Activated T-cell treated with anti-CD3 and anti-CD28 coated beads, Interleukin-2, amount 50 U/mL, for 24 hours (primary cell): Measurements from ENCODE around the gene CASP12.
"Not testable (repeated sequence)": the region's sequence is repeated elsewhere in the genome, so short reads cannot be mapped to it uniquely, and the experiment has no call there.

Experiments used
- DNase-seq: peaks from one replicate; pipeline ENCODE4 v3.0.0-alpha.2; 2020
- H3K27ac Mint-ChIP-seq: 2 replicates; pipeline ENCODE4 v1.8.0; 2020; ENCODE audit warnings: mild to moderate bottlenecking, mixed read lengths
- H3K27me3 Mint-ChIP-seq: 2 replicates; pipeline ENCODE4 v1.8.0; 2020; ENCODE audit warnings: mixed read lengths
- H3K36me3 Mint-ChIP-seq: 2 replicates; pipeline ENCODE4 v1.8.0; 2020; ENCODE audit warnings: low read depth, mixed read lengths
- H3K4me1 Mint-ChIP-seq: 2 replicates; pipeline ENCODE4 v1.8.0; 2020; ENCODE audit warnings: low read depth, mixed read lengths
- H3K4me3 Mint-ChIP-seq: 2 replicates; pipeline ENCODE4 v1.8.0; 2020; ENCODE audit warnings: mild to moderate bottlenecking, moderate library complexity, mixed read lengths
- H3K9me3 Mint-ChIP-seq: 2 replicates; pipeline ENCODE4 v1.8.0; 2020; ENCODE audit warnings: mixed read lengths

The CASP12 gene

DNA sequence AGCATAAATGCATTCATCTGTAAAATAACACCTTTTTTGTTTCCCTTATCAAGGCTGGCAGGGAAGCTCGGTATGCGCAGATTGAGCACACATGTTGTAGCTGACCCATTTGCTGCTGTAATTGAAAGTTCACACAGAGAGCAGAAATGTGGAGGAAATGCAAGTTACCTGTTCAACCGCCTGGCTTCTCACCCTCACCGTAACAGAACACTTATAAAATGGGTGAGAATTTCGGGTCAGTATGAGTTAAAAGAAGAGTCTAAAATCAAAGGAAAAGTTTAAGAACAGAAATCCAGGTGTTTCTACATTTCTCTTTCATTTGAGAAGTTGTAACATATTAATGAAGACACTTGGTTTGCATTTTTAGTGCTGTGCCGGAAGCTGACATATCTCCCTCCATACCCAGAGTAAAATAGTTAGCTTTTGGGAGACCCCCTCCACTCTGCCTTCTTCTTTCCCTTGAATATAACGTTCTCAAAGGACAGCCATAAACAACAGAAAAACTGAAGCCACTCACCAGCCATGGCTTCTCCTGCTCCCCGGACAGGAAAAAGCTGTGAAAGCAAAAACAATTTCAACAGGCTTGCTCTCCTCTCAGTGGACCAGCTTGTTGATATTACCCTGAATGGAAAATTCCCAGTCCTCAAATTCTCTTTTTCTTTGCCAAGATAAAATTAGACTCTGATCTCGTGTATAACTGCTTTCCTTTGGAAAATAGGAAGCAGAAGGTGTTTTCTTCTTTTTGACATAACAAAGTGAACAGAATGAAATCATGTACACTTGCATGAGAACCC is at the start of gene CASP12:
CASP12 (minus strand) TSS at position 570 of the 794 bp plus-strand sequence.
- Mint-ChIP-seq H3K27ac (peak within 1 kb of the TSS; percentile 56), H3K9me3 (peaks cover 3% of the 10 kb centered on the region), H3K4me1 (peaks cover 25% of the 10 kb centered on the region), H3K27me3 (no peaks in the 10 kb centered on the region), H3K4me3 (peak within 1 kb of the TSS; percentile 45), H3K36me3 (peaks cover 7% of the 10 kb centered on the region)
- DNase-seq = no peak

GRCh38 chr11:104946907-104947306 is 48.6 kb upstream of the CASP12 start:
- H3K27me3 Mint-ChIP-seq = no peaks in the 10 kb centered on the region
- H3K9me3 Mint-ChIP-seq = no peaks in the 10 kb centered on the region
- H3K4me1 Mint-ChIP-seq = peaks cover 9% of the 10 kb centered on the region
- no peak overlapping the region for H3K27ac Mint-ChIP-seq
- peaks cover 93% of the 10 kb centered on the region for H3K36me3 Mint-ChIP-seq
- no peak overlapping the region for H3K4me3 Mint-ChIP-seq
- no peak for DNase-seq

- Mint-ChIP-seq H3K36me3 (peaks cover 70% of the 10 kb centered on the region), H3K9me3 (no peaks in the 10 kb centered on the region), H3K4me3 (no peak overlapping the region), H3K27me3 (no peaks in the 10 kb centered on the region), H3K4me1 (peaks cover 9% of the 10 kb centered on the region), H3K27ac (no peak overlapping the region)
- DNase-seq = no peak
These were observed 45.8 kb upstream of the CASP12 start for GRCh38 chr11:104944076-104944475.

DNA sequence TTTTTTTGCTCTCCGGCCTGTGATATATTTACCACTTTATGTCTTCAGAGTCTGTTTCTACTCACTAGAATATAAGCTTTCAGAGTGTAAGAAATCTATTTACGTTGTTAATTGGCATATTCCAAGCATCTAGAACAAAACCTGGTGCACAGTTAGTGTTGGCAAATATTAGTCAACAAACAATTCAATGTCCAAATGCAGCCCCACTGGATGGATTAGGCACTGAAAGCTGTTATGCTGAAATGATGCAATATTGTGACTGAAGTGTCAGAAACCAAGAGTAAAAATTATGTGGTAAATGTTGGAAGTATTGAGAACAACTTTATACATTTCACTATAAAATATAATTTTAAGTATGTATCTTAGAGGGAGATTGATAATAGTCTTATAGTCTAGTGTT is 45.3 kb upstream of the CASP12 start:
- no peak for DNase-seq
- H3K4me1 Mint-ChIP-seq = peaks cover 9% of the 10 kb centered on the region

GRCh38 chr11:104934594-104934993 is 36.3 kb upstream of the CASP12 start:
- Mint-ChIP-seq H3K4me3 (no peak overlapping the region), H3K27ac (peak overlapping the region; percentile 11), H3K9me3 (peaks cover 22% of the 10 kb centered on the region), H3K4me1 (peaks cover 27% of the 10 kb centered on the region), H3K27me3 (no peaks in the 10 kb centered on the region), H3K36me3 (peaks cover 2% of the 10 kb centered on the region)
- no peak for DNase-seq

More for the DNA sequence above, 45.3 kb upstream of the CASP12 start:
- H3K9me3 Mint-ChIP-seq = no peaks in the 10 kb centered on the region
- H3K4me3 Mint-ChIP-seq = no peak overlapping the region
- H3K36me3 Mint-ChIP-seq = peaks cover 65% of the 10 kb centered on the region
- H3K27me3 Mint-ChIP-seq = no peaks in the 10 kb centered on the region
- no peak overlapping the region for H3K27ac Mint-ChIP-seq

DNA sequence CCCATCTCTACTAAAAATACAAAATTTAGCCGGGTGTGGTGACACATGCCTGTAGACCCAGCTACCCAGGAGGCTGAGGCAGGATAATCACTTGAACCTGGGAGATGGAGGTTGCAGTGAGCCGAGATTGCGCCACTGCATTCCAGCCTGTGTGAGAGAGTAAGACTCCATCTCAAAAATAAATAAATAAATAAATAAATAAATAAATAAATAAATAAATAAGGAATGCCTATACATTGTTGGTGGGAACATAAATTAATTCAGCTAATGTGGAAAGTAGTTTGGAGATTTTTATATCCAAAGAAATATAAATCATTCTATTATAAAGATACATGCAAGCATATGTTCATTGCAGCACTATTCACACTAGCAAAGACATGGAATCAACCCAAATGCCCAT is 35.8 kb upstream of the CASP12 start:
- not testable (repeated sequence) for H3K4me3 Mint-ChIP-seq

DNA sequence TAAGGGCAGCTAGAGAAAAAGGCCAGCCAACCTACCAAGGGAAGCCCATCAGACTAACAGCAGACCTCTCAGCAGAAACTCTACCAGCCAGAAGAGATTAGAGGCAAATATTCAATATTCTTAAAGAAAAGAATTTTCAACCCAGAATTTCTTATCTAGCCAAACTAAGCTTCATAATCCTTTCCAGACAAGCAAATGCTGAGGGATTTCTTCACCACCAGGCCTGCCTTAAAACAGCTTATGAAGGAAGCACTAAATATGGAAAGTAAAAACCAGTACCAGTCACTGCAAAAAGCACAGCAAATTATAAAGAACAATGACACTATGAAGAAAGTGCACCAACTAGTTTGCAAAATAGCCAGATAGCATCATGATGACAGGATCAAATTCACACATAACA is 30.6 kb upstream of the CASP12 start:
- DNase-seq = no peak
- Mint-ChIP-seq H3K36me3 (peaks cover 6% of the 10 kb centered on the region), H3K27ac (no peak overlapping the region), H3K4me1 (peaks cover 10% of the 10 kb centered on the region), H3K27me3 (no peaks in the 10 kb centered on the region), H3K4me3 (no peak overlapping the region), H3K9me3 (peaks cover 38% of the 10 kb centered on the region)

More for the DNA sequence above, 35.8 kb upstream of the CASP12 start:
- Mint-ChIP-seq H3K9me3 (peaks cover 27% of the 10 kb centered on the region), H3K4me1 (peaks cover 27% of the 10 kb centered on the region)
- not testable (repeated sequence) for H3K36me3 Mint-ChIP-seq, H3K27ac Mint-ChIP-seq, H3K27me3 Mint-ChIP-seq, DNase-seq

GRCh38 chr11:104926771-104927611 is 28.7 kb upstream of the CASP12 start:
- H3K27ac Mint-ChIP-seq = no peak overlapping the region
- DNase-seq = no peak
- peaks cover 4% of the 10 kb centered on the region for H3K36me3 Mint-ChIP-seq
- H3K4me1 Mint-ChIP-seq = peaks cover 2% of the 10 kb centered on the region
- H3K4me3 Mint-ChIP-seq = no peak overlapping the region
- no peaks in the 10 kb centered on the region for H3K27me3 Mint-ChIP-seq
- H3K9me3 Mint-ChIP-seq = peaks cover 28% of the 10 kb centered on the region

DNA sequence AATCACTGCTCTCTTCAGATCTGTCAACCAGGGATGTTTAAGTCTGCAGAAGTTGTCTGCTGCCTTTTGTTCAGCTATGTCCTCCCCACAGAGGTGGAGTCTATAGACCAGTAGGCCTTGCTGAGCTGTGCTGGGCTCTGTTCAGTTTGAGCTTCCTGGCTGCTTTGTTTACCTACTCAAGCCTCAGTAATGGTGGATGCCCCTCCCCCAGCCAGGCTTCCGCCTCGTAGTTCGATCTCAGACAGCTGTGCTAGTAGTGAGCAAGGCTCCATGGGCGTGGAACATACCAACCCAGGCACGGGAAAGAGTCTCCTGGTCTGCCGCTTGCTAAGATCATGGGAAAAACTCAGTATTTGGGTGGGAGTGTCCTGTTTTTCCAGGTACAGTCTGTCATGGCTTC is 27.6 kb upstream of the CASP12 start:
- H3K27me3 Mint-ChIP-seq = no peaks in the 10 kb centered on the region
- H3K9me3 Mint-ChIP-seq = peaks cover 23% of the 10 kb centered on the region
- no peak overlapping the region for H3K4me3 Mint-ChIP-seq
- no peak overlapping the region for H3K27ac Mint-ChIP-seq
- H3K36me3 Mint-ChIP-seq = peaks cover 4% of the 10 kb centered on the region
- DNase-seq = no peak
- peaks cover 2% of the 10 kb centered on the region for H3K4me1 Mint-ChIP-seq

GRCh38 chr11:104918113-104918824 is 20.0 kb upstream of the CASP12 start:
- DNase-seq = no peak
- H3K4me1 Mint-ChIP-seq = peaks cover 54% of the 10 kb centered on the region
- peak overlapping the region; percentile 84 for H3K27ac Mint-ChIP-seq
- H3K9me3 Mint-ChIP-seq = peaks cover 4% of the 10 kb centered on the region
- no peaks in the 10 kb centered on the region for H3K27me3 Mint-ChIP-seq
- peak overlapping the region; percentile 80 for H3K4me3 Mint-ChIP-seq
- no peaks in the 10 kb centered on the region for H3K36me3 Mint-ChIP-seq

DNA sequence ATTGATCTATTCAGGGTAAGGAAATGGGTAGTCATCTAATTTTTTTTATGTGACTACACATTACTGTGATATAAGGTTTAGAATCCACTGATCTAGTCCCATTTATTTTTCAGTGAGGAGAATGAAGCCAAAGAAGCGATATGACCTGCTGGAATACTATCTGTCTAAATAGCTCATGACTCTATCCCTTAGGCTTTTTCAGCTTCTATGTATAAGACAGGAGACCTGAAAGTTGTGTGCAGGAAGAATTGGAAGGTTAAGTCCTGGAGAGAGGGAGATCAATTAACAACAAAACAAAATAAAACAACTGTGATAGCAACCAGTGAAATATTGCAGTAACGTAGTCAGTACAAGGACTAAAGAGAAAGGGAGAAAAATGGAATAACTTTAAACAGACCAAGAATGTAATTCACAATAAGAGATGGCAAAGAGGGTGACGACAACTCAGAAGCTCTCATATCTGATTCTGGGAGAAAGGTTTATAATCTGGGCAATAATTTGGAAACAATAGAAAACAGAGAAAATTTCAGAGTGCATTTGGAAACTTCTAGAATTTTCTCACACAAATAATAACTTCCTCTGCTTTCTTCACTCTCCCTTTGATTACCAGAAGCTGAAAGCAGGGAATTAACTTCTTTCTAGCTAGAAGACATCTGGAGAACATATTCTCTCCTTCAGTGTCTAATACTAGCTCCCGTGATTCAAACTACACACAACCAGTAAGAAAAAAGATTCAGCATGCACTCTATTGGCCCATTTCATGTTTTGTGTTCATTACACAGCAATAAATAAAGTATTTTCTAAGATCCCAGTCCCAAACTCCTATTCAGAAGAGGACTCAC is 19.2 kb upstream of the CASP12 start:
- Mint-ChIP-seq H3K4me3 (peak overlapping the region; percentile 80), H3K36me3 (no peaks in the 10 kb centered on the region), H3K27me3 (no peaks in the 10 kb centered on the region), H3K4me1 (peaks cover 57% of the 10 kb centered on the region), H3K27ac (peak overlapping the region; percentile 84), H3K9me3 (peaks cover 4% of the 10 kb centered on the region)
- DNase-seq = no peak

GRCh38 chr11:104916442-104916841 is 18.2 kb upstream of the CASP12 start:
- H3K4me1 Mint-ChIP-seq = peaks cover 63% of the 10 kb centered on the region

GRCh38 chr11:104912102-104912501 is 13.8 kb upstream of the CASP12 start:
- no peak overlapping the region for H3K27ac Mint-ChIP-seq
- DNase-seq = no peak
- H3K4me1 Mint-ChIP-seq = peaks cover 67% of the 10 kb centered on the region
- H3K4me3 Mint-ChIP-seq = no peak overlapping the region
- no peaks in the 10 kb centered on the region for H3K27me3 Mint-ChIP-seq
- H3K36me3 Mint-ChIP-seq = peaks cover 7% of the 10 kb centered on the region
- peaks cover 4% of the 10 kb centered on the region for H3K9me3 Mint-ChIP-seq

More at GRCh38 chr11:104916442-104916841, 18.2 kb upstream of the CASP12 start:
- Mint-ChIP-seq H3K27ac (peak overlapping the region; percentile 30), H3K4me3 (peak overlapping the region; percentile 80), H3K9me3 (peaks cover 4% of the 10 kb centered on the region), H3K27me3 (no peaks in the 10 kb centered on the region), H3K36me3 (no peaks in the 10 kb centered on the region)
- DNase-seq = no peak

DNA sequence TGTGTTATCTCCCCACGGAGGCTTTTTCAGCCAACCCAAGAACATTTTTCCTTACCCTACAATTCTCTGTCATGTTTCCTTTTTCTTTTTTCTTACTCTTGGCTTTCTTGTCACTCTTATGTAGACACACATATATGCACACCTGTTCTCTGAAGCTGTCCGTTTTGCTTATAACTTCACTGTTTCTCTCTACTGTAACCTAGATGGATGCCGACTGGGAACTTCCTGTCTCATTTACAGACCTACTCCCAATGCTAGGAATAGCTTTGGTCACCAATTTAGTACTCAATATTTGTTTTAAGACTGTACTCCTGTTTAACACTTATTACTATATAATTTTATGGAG is 9.9 kb upstream of the CASP12 start:
- no peak for DNase-seq
- peaks cover 25% of the 10 kb centered on the region for H3K36me3 Mint-ChIP-seq
- peaks cover 48% of the 10 kb centered on the region for H3K4me1 Mint-ChIP-seq
- peak overlapping the region; percentile 89 for H3K27ac Mint-ChIP-seq
- peaks cover 4% of the 10 kb centered on the region for H3K9me3 Mint-ChIP-seq
- H3K27me3 Mint-ChIP-seq = no peaks in the 10 kb centered on the region
- no peak overlapping the region for H3K4me3 Mint-ChIP-seq
